ENCODE data around the gene MAOA.

DNA sequence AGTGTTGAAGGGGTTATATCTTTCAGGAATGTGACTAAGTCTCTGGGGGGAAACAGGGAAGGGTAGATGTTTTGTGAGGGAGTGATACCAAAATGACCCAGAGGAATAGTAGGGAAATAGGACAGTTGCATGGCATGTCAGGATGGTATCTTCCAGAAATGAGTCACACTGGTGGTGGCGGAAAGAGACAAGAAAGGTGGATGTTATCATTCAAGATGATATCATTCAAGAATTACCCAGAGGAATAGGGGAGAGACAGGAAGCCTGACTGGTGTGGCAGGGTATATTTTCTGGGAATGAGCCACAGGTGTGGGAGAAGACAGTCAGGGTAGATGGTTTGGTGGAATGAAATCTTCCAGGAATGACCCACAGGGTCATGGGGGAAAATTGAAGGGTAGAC lies 61.1 kb downstream of the MAOA start:
- TF ChIP-seq, protein P1, sequence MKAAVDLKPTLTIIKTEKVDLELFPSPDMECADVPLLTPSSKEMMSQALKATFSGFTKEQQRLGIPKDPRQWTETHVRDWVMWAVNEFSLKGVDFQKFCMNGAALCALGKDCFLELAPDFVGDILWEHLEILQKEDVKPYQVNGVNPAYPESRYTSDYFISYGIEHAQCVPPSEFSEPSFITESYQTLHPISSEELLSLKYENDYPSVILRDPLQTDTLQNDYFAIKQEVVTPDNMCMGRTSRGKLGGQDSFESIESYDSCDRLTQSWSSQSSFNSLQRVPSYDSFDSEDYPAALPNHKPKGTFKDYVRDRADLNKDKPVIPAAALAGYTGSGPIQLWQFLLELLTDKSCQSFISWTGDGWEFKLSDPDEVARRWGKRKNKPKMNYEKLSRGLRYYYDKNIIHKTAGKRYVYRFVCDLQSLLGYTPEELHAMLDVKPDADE (CRISPR knock-in tag; IDR thresholded peaks at IDR 0.05), result no peak
- TF ChIP-seq, protein P2, sequence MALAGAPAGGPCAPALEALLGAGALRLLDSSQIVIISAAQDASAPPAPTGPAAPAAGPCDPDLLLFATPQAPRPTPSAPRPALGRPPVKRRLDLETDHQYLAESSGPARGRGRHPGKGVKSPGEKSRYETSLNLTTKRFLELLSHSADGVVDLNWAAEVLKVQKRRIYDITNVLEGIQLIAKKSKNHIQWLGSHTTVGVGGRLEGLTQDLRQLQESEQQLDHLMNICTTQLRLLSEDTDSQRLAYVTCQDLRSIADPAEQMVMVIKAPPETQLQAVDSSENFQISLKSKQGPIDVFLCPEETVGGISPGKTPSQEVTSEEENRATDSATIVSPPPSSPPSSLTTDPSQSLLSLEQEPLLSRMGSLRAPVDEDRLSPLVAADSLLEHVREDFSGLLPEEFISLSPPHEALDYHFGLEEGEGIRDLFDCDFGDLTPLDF (CRISPR knock-in tag; IDR thresholded peaks at IDR 0.05), result no peak
- TF ChIP-seq HDAC1 (CRISPR knock-in tag; IDR thresholded peaks at IDR 0.05), result no peak
- no peak for TF ChIP-seq TCF12 (IDR thresholded peaks at IDR 0.05)
- TF ChIP-seq TCF12 (CRISPR knock-in tag; IDR thresholded peaks at IDR 0.05), result no peak
